CD8-positive, alpha-beta memory T cell (primary cell): ENCODE measurements around the gene DOCK6. TPM values are rescaled to one million over a fixed set of nuclear protein-coding genes. Genes with fewer than 3 reads are reported as not detected.
A peak's percentile ranks its signal among the peaks of the same experiment; 100 is the strongest.

Experiments used
- CTCF ChIA-PET: fragments of 350-600 bp; sonication (Branson Sonifier 250); formaldehyde crosslinking; loops from one replicate; lab custom pipeline; 2021; ENCODE audit warnings: antibody characterized with exemption; lab: Charles Lee
- POLR2A ChIA-PET: fragments of 350-600 bp; sonication (Branson Sonifier 250); formaldehyde crosslinking; loops from one replicate; lab custom pipeline; 2021; ENCODE audit warnings: antibody characterized with exemption; lab: Charles Lee
- DNase-seq, 5 donors: peaks; one replicate each; pipeline versions ENCODE4 v3.0.0 to v3.0.0-alpha.2; 2020 to 2022; ENCODE audit warnings: mixed read lengths in 1 of 5
- H3K27ac ChIP-seq: one replicate; pipeline ENCODE4 v1.7.0; 2013; ENCODE audit warnings: low read depth, mild to moderate bottlenecking, low read length, moderate library complexity
- H3K27me3 ChIP-seq: 2 replicates; pipeline ENCODE4 v1.7.0; 2013; ENCODE audit warnings: low read length, mild to moderate bottlenecking; ENCODE audit not compliant: insufficient read depth, poor library complexity, severe bottlenecking
- H3K36me3 ChIP-seq: 2 replicates; pipeline ENCODE4 v1.7.0; 2013; ENCODE audit warnings: mild to moderate bottlenecking, low read length, moderate library complexity; ENCODE audit not compliant: insufficient read depth
- H3K4me1 ChIP-seq: 2 replicates; pipeline ENCODE4 v1.7.0; 2013; ENCODE audit warnings: mild to moderate bottlenecking, low read length, moderate library complexity; ENCODE audit not compliant: insufficient read depth
- H3K4me3 ChIP-seq: 2 replicates; pipeline ENCODE4 v1.7.0; 2013; ENCODE audit warnings: mild to moderate bottlenecking, low read length
- H3K9me3 ChIP-seq: 2 replicates; pipeline ENCODE4 v1.7.0; 2013; ENCODE audit warnings: mild to moderate bottlenecking, low read length
- H3K27ac Mint-ChIP-seq, 8 donors: one replicate each; pipeline ENCODE4 v1.8.0; 2020 to 2021; ENCODE audit warnings: mixed read lengths in 8 of 8, mild to moderate bottlenecking in 6 of 8, inconsistent platforms in 3 of 8, moderate library complexity in 3 of 8
- H3K27me3 Mint-ChIP-seq, 2 donors: one replicate each; pipeline ENCODE4 v1.8.0; 2020 to 2021; ENCODE audit warnings: mixed read lengths in 2 of 2, mild to moderate bottlenecking in 1 of 2, moderate library complexity in 1 of 2
- H3K36me3 Mint-ChIP-seq, 3 donors: one replicate each; pipeline ENCODE4 v1.8.0; 2020 to 2021; ENCODE audit warnings: mixed read lengths in 3 of 3, inconsistent platforms in 1 of 3, mild to moderate bottlenecking in 1 of 3
- H3K4me1 Mint-ChIP-seq, 3 donors: one replicate each; pipeline ENCODE4 v1.8.0; 2020 to 2021; ENCODE audit warnings: mixed read lengths in 3 of 3, inconsistent platforms in 1 of 3, mild to moderate bottlenecking in 1 of 3
- H3K4me3 Mint-ChIP-seq, 7 donors: one replicate each; pipeline ENCODE4 v1.8.0; 2020 to 2021; ENCODE audit warnings: mixed read lengths in 7 of 7, mild to moderate bottlenecking in 6 of 7, moderate library complexity in 4 of 7, inconsistent platforms in 2 of 7
- H3K9me3 Mint-ChIP-seq, 5 donors: one replicate each; pipeline ENCODE4 v1.8.0; 2020 to 2022; ENCODE audit warnings: mixed read lengths in 5 of 5, mild to moderate bottlenecking in 3 of 5, moderate library complexity in 2 of 5, inconsistent platforms in 1 of 5
- polyA plus RNA-seq: library from polyadenylated mRNA; unstranded; fragments of 300-500 nt; fragmentation: Illumina TruSeq; gene quantifications from one replicate; pipeline ENCODE4 v1.2.3, GENCODE V29; 2021
- total RNA-seq, 2 experiments: library from RNA; stranded (reverse); gene quantifications; one replicate each; pipeline ENCODE4 v1.2.3, GENCODE V29; 2021

DOCK6 gene
- total and polyA plus RNA-seq, 3 experiments from 2014 or later = 0.71 to 3.5 (median 2.3) TPM

DNA sequence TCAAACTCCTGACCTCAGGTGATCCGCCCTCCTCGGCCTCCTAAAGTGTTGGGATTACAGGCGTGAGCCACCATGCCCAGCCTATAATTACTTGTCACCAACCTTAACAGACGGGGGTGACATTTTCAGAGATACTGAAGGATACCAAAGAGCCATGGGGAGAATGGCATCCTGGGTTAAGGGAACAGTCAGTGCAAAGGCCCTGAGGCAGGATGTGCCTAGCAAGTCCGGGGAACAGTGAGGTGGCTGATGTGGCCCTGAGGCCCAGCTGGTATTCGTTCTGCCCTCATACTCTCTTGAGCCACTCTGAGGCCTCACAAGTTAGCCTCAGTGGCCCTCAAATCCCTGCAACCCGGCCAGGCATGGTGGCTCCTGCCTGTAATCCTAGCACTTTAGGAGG, 37.9 kb downstream of the DOCK6 start:
- Mint-ChIP-seq H3K27me3 (peaks cover 7 to 15% of the 10 kb centered on the region in 2 donors), H3K9me3 (peaks cover 10 to 22% (median 12%) of the 10 kb centered on the region in 5 donors), H3K36me3 (peaks cover 0 to 15% (median 3%) of the 10 kb centered on the region in 3 donors), H3K4me3 (no peak overlapping the region), H3K27ac (no peak overlapping the region), H3K4me1 (no peaks in the 10 kb centered on the region)
- no peaks in the 10 kb centered on the region for H3K27me3 ChIP-seq
- no peak overlapping the region for H3K4me3 ChIP-seq
- no peaks in the 10 kb centered on the region for H3K4me1 ChIP-seq
- ChIA-PET CTCF (no interaction called here), POLR2A (no interaction called here)
- no peaks in the 10 kb centered on the region for H3K36me3 ChIP-seq
- no peak for DNase-seq
- H3K27ac ChIP-seq = no peak overlapping the region
- H3K9me3 ChIP-seq = peaks cover 6% of the 10 kb centered on the region

DNA sequence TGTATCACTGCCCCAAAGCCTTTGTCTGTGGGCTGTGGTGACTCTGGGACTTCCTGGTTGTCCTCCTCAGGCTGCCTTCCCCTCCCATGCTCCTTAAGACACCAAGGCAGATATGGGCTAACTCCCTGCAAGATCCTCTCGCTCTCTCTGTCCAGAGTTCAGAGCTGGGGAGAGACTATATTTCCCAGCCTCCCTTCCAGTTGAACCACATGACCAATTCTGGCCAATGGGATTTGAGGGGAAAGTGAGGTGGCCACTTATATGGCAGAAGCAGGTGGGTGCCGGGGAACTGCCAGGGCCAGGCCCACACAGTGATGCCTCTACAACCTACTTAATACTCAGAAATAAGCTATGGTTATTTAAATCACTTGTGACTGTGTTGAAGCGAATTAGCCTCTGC, 39.1 kb downstream of the DOCK6 start:
- Mint-ChIP-seq H3K36me3 (peaks cover 0 to 15% (median 3%) of the 10 kb centered on the region in 3 donors), H3K4me1 (no peaks in the 10 kb centered on the region), H3K4me3 (no peak overlapping the region), H3K27me3 (peaks cover 7 to 12% of the 10 kb centered on the region in 2 donors), H3K27ac (no peak overlapping the region), H3K9me3 (peaks cover 10 to 19% (median 12%) of the 10 kb centered on the region in 5 donors)
- CTCF ChIA-PET = no interaction called here
- Histone ChIP-seq H3K27ac (no peak overlapping the region), H3K9me3 (peaks cover 6% of the 10 kb centered on the region), H3K27me3 (no peaks in the 10 kb centered on the region), H3K36me3 (no peaks in the 10 kb centered on the region), H3K4me3 (no peak overlapping the region), H3K4me1 (no peaks in the 10 kb centered on the region)
- POLR2A ChIA-PET = no interaction called here
- DNase-seq = no peak

DNA sequence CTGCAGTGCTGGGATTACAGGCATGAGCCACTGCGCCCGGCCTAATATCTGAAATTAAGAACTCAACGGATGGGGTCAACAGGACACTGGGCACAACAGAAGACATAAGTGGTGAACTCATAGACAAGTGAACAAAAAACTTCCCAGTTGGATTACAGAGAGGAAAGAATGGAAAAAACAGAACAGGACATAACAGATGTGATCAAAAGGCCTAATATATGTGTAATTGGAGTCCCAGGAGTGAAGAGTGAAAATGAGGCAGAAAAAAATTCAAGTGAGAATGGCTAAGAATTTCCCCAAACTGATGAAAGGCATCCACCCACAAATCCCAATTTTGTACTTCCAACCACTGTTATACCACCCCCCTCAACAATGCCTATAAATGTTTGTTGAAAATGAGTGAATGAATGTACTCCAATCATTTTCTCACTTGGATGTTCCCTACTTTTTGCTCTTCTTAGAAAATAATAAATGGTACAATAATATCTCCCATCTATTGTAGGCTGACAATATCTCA, 41.2 kb downstream of the DOCK6 start:
- Histone ChIP-seq H3K27me3 (no peaks in the 10 kb centered on the region), H3K27ac (no peak overlapping the region), H3K9me3 (peaks cover 6% of the 10 kb centered on the region), H3K36me3 (no peaks in the 10 kb centered on the region), H3K4me3 (no peak overlapping the region), H3K4me1 (no peaks in the 10 kb centered on the region)
- peaks cover 0 to 15% (median 3%) of the 10 kb centered on the region in 3 donors for H3K36me3 Mint-ChIP-seq
- CTCF ChIA-PET = no interaction called here
- DNase-seq = no peak
- peaks cover 6 to 15% of the 10 kb centered on the region in 2 donors for H3K27me3 Mint-ChIP-seq
- H3K4me3 Mint-ChIP-seq = no peak overlapping the region
- H3K9me3 Mint-ChIP-seq = peaks cover 10 to 19% (median 12%) of the 10 kb centered on the region in 5 donors
- no peaks in the 10 kb centered on the region for H3K4me1 Mint-ChIP-seq
- no peak overlapping the region for H3K27ac Mint-ChIP-seq
- POLR2A ChIA-PET = no interaction called here

DNA sequence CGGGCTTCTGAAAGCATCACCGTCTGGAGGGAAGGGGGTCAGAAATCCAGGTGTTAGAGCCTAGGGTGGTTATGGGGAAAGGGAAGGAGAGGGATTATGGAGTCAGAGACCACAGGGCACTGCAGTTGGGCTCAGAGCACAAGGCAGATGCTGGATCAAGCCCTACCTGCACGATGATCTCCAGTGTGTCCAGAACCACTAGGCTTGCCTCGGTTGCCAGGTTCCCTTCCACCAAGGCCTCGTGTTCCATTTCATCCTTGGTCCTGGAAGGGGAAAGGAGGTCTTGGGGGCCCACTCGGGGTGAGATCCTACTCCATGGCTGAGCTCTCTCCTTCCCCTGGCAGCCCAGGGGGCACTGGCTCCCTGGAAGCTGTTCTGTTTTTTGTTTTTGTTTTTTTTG, 47.9 kb downstream of the DOCK6 start:
- Histone ChIP-seq H3K27me3 (no peaks in the 10 kb centered on the region), H3K4me1 (no peaks in the 10 kb centered on the region), H3K4me3 (no peak overlapping the region), H3K9me3 (no peaks in the 10 kb centered on the region), H3K27ac (no peak overlapping the region), H3K36me3 (no peaks in the 10 kb centered on the region)
- POLR2A ChIA-PET = no interaction called here
- Mint-ChIP-seq H3K36me3 (no peaks in the 10 kb centered on the region), H3K27ac (no peak overlapping the region), H3K4me1 (no peaks in the 10 kb centered on the region), H3K27me3 (peaks cover 3 to 7% of the 10 kb centered on the region in 2 donors), H3K9me3 (no peaks in the 10 kb centered on the region), H3K4me3 (no peak overlapping the region)
- DNase-seq = no peak
- CTCF ChIA-PET = no interaction called here

DNA sequence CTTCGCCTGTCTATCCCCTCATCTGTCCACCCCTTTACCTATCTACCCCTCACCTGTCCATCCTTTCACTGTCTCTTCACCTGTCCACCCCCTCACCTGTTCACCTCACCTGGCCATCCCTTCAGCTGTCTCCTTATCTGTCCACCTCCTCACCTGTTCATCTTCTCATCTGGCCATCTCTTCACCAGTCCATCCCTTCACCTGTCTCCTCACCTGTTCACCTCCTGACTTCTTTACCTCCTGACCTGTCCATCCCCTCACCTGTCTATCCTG, 51.7 kb downstream of the DOCK6 start:
- DNase-seq = no peak
- Mint-ChIP-seq H3K4me1 (no peaks in the 10 kb centered on the region), H3K36me3 (no peaks in the 10 kb centered on the region), H3K9me3 (no peaks in the 10 kb centered on the region), H3K27ac (peak overlapping the region in 1 of 8 donors; percentile 71), H3K27me3 (peaks cover 4 to 10% of the 10 kb centered on the region in 2 donors), H3K4me3 (no peak overlapping the region)
- ChIA-PET CTCF (no interaction called here), POLR2A (no interaction called here)
- no peaks in the 10 kb centered on the region for H3K36me3 ChIP-seq
- H3K27me3 ChIP-seq = no peaks in the 10 kb centered on the region
- no peaks in the 10 kb centered on the region for H3K4me1 ChIP-seq
- H3K27ac ChIP-seq = no peak overlapping the region
- no peak overlapping the region for H3K4me3 ChIP-seq
- no peaks in the 10 kb centered on the region for H3K9me3 ChIP-seq

DNA sequence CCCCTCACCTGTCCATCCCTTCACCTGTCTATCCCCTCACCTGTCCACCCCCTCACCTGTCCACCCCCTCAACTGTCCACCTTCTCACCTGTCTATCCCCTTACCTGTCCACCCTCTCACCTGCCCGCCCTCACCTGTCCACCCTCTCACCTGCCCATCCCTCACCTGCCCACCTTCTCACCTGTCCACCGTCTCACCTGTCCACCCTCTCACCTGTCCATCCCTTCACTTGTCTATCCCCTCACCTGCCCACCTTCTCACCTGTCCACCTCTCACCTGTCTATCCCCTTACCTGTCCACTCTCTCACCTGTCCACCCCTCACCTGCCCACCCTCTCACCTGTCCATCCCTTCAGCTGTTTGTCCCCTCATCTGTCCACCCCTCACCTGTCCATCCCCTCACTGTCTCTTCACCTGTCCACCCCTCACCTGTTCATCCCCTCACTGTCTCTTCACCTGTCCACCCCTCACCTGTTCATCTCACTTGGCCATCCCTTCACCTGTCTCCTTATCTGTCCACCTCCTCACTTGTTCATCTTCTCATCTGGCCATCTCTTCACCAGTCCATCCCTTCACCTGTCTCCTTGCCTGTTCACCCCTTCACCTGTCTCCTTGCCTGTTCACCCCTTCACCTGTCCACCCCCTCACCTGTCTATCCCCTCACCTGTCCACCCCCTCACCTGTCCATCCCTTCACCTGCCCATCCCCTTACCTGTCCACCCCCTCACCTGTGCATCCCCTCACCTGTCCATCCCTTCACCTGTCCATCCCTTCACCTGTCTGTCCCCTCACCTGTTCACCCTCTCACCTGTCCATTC, 52.3 kb downstream of the DOCK6 start:
- H3K27me3 Mint-ChIP-seq = peaks cover 4 to 10% of the 10 kb centered on the region in 2 donors
- Histone ChIP-seq H3K36me3 (no peaks in the 10 kb centered on the region), H3K4me3 (no peak overlapping the region), H3K4me1 (no peaks in the 10 kb centered on the region), H3K27me3 (no peaks in the 10 kb centered on the region), H3K9me3 (no peaks in the 10 kb centered on the region), H3K27ac (no peak overlapping the region)
- ChIA-PET POLR2A (no interaction called here), CTCF (no interaction called here)
- DNase-seq = no peak
- no peak overlapping the region for H3K27ac Mint-ChIP-seq
- H3K9me3 Mint-ChIP-seq = no peaks in the 10 kb centered on the region
- H3K4me1 Mint-ChIP-seq = no peaks in the 10 kb centered on the region
- H3K36me3 Mint-ChIP-seq = no peaks in the 10 kb centered on the region
- H3K4me3 Mint-ChIP-seq = no peak overlapping the region

DNA sequence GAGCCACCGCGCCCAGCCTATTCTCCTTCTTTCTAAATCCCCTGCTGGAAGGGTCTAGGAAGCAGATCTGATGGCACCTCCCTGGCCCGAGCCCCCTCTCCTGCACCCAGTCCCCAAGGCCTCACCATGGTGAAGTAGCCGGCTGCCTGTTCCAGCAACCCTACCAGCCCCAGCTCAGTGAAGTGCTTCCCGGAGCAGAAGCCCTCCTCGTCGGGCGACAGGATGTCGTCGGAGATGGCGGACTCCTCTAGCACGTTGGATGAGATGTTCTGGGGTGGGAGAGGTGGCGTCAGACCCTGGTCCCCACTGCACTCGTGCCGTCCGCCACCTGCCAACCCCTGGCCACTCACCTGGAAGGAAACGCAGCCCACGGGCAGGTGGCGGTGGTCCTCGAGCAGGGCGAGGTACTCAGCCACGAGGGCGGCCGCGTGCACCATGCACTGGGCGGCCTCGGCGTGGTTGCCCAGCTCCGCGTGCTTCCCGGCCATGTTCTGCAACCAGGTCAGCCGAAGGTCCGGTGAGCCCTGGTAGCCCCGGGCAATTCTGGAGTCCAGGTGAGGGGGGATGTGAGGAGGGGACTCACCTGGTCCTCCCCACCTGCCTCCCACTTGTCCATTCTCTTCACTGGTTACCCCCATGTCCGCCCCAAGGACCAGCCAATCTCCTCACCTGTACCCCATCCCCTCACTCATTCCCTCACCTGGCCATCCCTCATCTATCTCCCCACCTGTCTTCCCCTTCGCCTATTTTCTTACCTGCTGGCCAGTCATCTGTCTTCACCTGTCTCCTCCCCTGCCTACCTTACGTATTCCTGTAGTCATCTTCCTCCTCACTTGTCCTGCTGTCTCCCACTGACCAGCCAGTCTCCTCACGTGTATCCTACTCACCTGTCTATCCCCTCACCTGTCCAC, 53.5 kb downstream of the DOCK6 start:
- no peak for DNase-seq
- no peaks in the 10 kb centered on the region for H3K4me1 Mint-ChIP-seq
- no peaks in the 10 kb centered on the region for H3K9me3 Mint-ChIP-seq
- H3K27me3 Mint-ChIP-seq = peaks cover 7 to 11% of the 10 kb centered on the region in 2 donors
- Histone ChIP-seq H3K4me3 (no peak overlapping the region), H3K9me3 (no peaks in the 10 kb centered on the region), H3K4me1 (no peaks in the 10 kb centered on the region), H3K36me3 (no peaks in the 10 kb centered on the region), H3K27me3 (no peaks in the 10 kb centered on the region), H3K27ac (no peak overlapping the region)
- H3K4me3 Mint-ChIP-seq = no peak overlapping the region
- CTCF ChIA-PET = no interaction called here
- H3K27ac Mint-ChIP-seq = no peak overlapping the region
- H3K36me3 Mint-ChIP-seq = no peaks in the 10 kb centered on the region
- POLR2A ChIA-PET = no interaction called here

DNA sequence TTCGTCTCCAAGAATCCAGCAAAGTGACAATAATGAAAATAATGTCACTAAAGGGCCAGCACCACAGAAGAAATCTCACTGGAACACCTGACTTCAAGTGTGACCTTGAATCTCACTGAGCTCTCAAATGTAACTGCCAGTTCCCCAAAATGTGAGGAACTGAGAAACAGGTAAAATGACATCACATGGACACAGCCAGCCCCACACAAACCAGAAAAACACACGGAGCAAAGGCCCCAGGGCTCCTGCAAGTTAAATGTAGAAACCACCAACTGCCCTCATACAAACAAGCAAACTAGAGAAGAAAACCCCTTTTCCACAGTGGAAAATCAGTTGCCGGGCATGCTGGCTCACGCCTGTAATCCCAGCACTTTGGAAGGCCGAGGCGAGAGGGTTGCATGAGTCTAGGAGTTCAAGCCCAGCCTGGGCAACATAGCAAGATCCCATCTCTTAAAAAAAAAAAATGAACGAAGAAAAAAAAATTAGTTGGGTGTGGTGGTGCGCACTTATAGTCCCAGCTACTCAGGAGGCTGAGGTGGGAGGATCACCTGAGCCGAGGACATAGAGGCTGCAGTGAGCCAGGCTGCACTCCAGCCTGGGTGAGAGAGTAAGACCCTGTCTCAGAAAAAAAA, 56.3 kb downstream of the DOCK6 start:
- no peaks in the 10 kb centered on the region for H3K4me1 ChIP-seq
- no peaks in the 10 kb centered on the region for H3K27me3 ChIP-seq
- no peak overlapping the region for H3K27ac ChIP-seq
- no peaks in the 10 kb centered on the region for H3K36me3 ChIP-seq
- POLR2A ChIA-PET = no interaction called here
- H3K9me3 Mint-ChIP-seq = no peaks in the 10 kb centered on the region
- H3K36me3 Mint-ChIP-seq = no peaks in the 10 kb centered on the region
- no peaks in the 10 kb centered on the region for H3K9me3 ChIP-seq
- no peak overlapping the region for H3K27ac Mint-ChIP-seq
- no peak overlapping the region for H3K4me3 Mint-ChIP-seq
- DNase-seq = no peak
- CTCF ChIA-PET = no interaction called here
- H3K4me3 ChIP-seq = no peak overlapping the region
- H3K27me3 Mint-ChIP-seq = peaks cover 8 to 12% of the 10 kb centered on the region in 2 donors
- H3K4me1 Mint-ChIP-seq = no peaks in the 10 kb centered on the region
